NCI-H226 (cell line): ENCODE measurements around the gene HCN3.
"Not testable (repeated sequence)": the region's sequence is repeated elsewhere in the genome, so short reads cannot be mapped to it uniquely, and the experiment has no call there.

Experiments
- DNase-seq: peaks from one replicate; pipeline ENCODE4 v3.0.0-alpha.2; 2015

Gene HCN3

GRCh38 chr1:155318082-155318481, 40.8 kb downstream of the HCN3 start:
- no peak for DNase-seq

- no peak for DNase-seq
These were observed 42.3 kb downstream of the HCN3 start for GRCh38 chr1:155319536-155319935.

GRCh38 chr1:155320252-155320651, 43.0 kb downstream of the HCN3 start:
- DNase-seq = no peak

GRCh38 chr1:155320661-155321617, 43.7 kb downstream of the HCN3 start, which contains the start of gene RUSC1:
TSS of gene RUSC1 (plus strand) at chr1:155320894. CDS start at chr1:155321774, 880 bp downstream.
- DNase-seq = no peak

- DNase-seq = no peak
These were observed 44.6 kb downstream of the HCN3 start for GRCh38 chr1:155321639-155322503.

- no peak for DNase-seq
These were observed 45.3 kb downstream of the HCN3 start for GRCh38 chr1:155322571-155322952.

- DNase-seq = peak; percentile 95
These were observed 45.9 kb downstream of the HCN3 start for GRCh38 chr1:155322953-155323728.

- peak; percentile 83 for DNase-seq
These were observed 46.4 kb downstream of the HCN3 start for GRCh38 chr1:155323729-155324036.

GRCh38 chr1:155324037-155324716, 46.9 kb downstream of the HCN3 start:
- DNase-seq = peak; percentile 99

GRCh38 chr1:155324717-155325602, 47.7 kb downstream of the HCN3 start:
- peak; percentile 54 for DNase-seq

GRCh38 chr1:155325603-155325893, 48.3 kb downstream of the HCN3 start:
- no peak for DNase-seq

- no peak for DNase-seq
These were observed 48.8 kb downstream of the HCN3 start for GRCh38 chr1:155326020-155326526.

- no peak for DNase-seq
These were observed 49.4 kb downstream of the HCN3 start for GRCh38 chr1:155326631-155327037.

GRCh38 chr1:155327981-155328380, 50.7 kb downstream of the HCN3 start:
- no peak for DNase-seq

GRCh38 chr1:155328856-155329255, 51.6 kb downstream of the HCN3 start:
- DNase-seq = not testable (repeated sequence)

GRCh38 chr1:155329980-155330598, 52.8 kb downstream of the HCN3 start:
- DNase-seq = no peak

- no peak for DNase-seq
These were observed 57.7 kb downstream of the HCN3 start for GRCh38 chr1:155334962-155335361.
